Measurements from ENCODE around the gene ICA1L.

GRCh38 chr2:202861987-202862386 lies 9.6 kb downstream of the ICA1L start:
- TF ChIP-seq CTCF (IDR thresholded peaks at IDR 0.05) (no peak), TCF7L2 (IDR thresholded peaks at IDR 0.05; ENCODE audit: low read depth, low read length) (no peak), POLR2AphosphoS5 (IDR thresholded peaks at IDR 0.05; ENCODE audit: low read depth, low read length) (no peak), REST (IDR thresholded peaks at IDR 0.05; ENCODE audit: insufficient read depth in 1 of 2, low read depth in 2 of 2, low read length in 1 of 2) (no peak), SIN3A (IDR thresholded peaks at IDR 0.05; ENCODE audit: borderline replicate concordance, insufficient read depth, low read depth, low read length) (no peak)

All from Panc1 (cell line).